B cell (primary cell): ENCODE data around the gene HCFC1. TPM values are rescaled to one million over a fixed set of nuclear protein-coding genes. Genes with fewer than 3 reads are reported as not detected.
A peak's percentile ranks its signal among the peaks of the same experiment; 100 is the strongest.

Experiments
- ATAC-seq: fragments of 200-7000 bp; cut with Tn5 transposase; one replicate; pipeline ENCODE4 v1.10.0; 2021; ENCODE audit warnings: low read depth, mild to moderate bottlenecking, moderate number of reproducible peaks, moderate library complexity
- CTCF ChIA-PET: fragments of 350-600 bp; sonication (Branson Sonifier 250); formaldehyde crosslinking; loops from one replicate; lab custom pipeline; 2021; ENCODE audit warnings: antibody characterized with exemption, inconsistent platforms; lab: Charles Lee
- POLR2A ChIA-PET: fragments of 350-600 bp; sonication (Branson Sonifier 250); formaldehyde crosslinking; loops from one replicate; lab custom pipeline; 2021; ENCODE audit warnings: antibody characterized with exemption; lab: Charles Lee
- DNase-seq: peaks from one replicate; pipeline ENCODE4 v3.0.0; 2013
- H2AFZ ChIP-seq: 2 replicates; pipeline ENCODE4 v1.6.1; 2012; ENCODE audit warnings: mild to moderate bottlenecking, low read depth, low read length; ENCODE audit not compliant: insufficient read depth, poor library complexity, severe bottlenecking
- H3K27ac ChIP-seq, 2 donors: 1 replicate in 1 of 2; 2 replicates in 1 of 2; pipeline ENCODE4 v1.5.1; 2012 to 2013; ENCODE audit warnings: low read length in 2 of 2, mild to moderate bottlenecking in 2 of 2, moderate library complexity in 1 of 2
- H3K27me3 ChIP-seq, 4 experiments: fragments of 200-600 bp in 1 of 4; sonication (generic) in 1 of 4; replicated peaks in 1 of 4; 1 replicate in 2 of 4; 2 replicates in 2 of 4; pipeline versions ENCODE4 v1.6.1 to v1.7.0; 2013 to 2016; ENCODE audit warnings: low read length in 3 of 4, mild to moderate bottlenecking in 2 of 4, mixed read lengths in 1 of 4, moderate library complexity in 1 of 4; ENCODE audit not compliant: insufficient read depth in 4 of 4, control insufficient read depth in 3 of 4; ENCODE audit errors: control extremely low read depth in 1 of 4
- H3K36me3 ChIP-seq, 2 experiments: replicated peaks in 1 of 2; 1 replicate in 1 of 2; 2 replicates in 1 of 2; pipeline versions ENCODE4 v1.6.1 to v1.7.1; 2013; ENCODE audit warnings: low read length in 1 of 2; ENCODE audit not compliant: insufficient read depth in 2 of 2, control insufficient read depth in 1 of 2; ENCODE audit errors: control extremely low read depth in 1 of 2, extremely low read depth in 1 of 2
- H3K4me1 ChIP-seq, 2 donors: fragments of 200-600 bp in 1 of 2; sonication (generic) in 1 of 2; 1 replicate in 1 of 2; 2 replicates in 1 of 2; pipeline versions ENCODE4 v1.5.1 to v1.6.1; 2013 to 2017; ENCODE audit warnings: low read length in 2 of 2; ENCODE audit not compliant: control insufficient read depth in 2 of 2, insufficient read depth in 2 of 2
- H3K4me2 ChIP-seq: replicated peaks from 2 replicates; pipeline ENCODE3; 2012; ENCODE audit warnings: mild to moderate bottlenecking, low read depth, low read length; ENCODE audit not compliant: poor library complexity, severe bottlenecking
- H3K4me3 ChIP-seq, 5 experiments: fragments of 200-600 bp in 1 of 5; sonication (generic) in 1 of 5; 1 replicate in 3 of 5; 2 replicates in 2 of 5; pipeline versions ENCODE4 v1.5.1 to v1.7.0; 2011 to 2016; ENCODE audit warnings: low read length in 4 of 5, mild to moderate bottlenecking in 4 of 5, low read depth in 2 of 5, control low read depth in 1 of 5, moderate library complexity in 1 of 5; ENCODE audit not compliant: insufficient read depth in 1 of 5; ENCODE audit errors: control extremely low read depth in 1 of 5, extremely low read depth in 1 of 5
- H3K79me2 ChIP-seq: fragments of 200-600 bp; sonication (generic); one replicate; pipeline ENCODE4 v1.6.0; 2016; ENCODE audit warnings: low read length; ENCODE audit not compliant: control insufficient read depth, insufficient read depth
- H3K9ac ChIP-seq: fragments of 200-600 bp; sonication (generic); 2 replicates; pipeline ENCODE4 v1.6.1; 2017; ENCODE audit warnings: mild to moderate bottlenecking, low read length, moderate library complexity
- H3K9me3 ChIP-seq, 3 donors: one replicate each; pipeline versions ENCODE4 v1.6.1 to v1.7.1; 2013; ENCODE audit warnings: low read length in 2 of 3; ENCODE audit not compliant: control insufficient read depth in 2 of 3, insufficient read depth in 1 of 3; ENCODE audit errors: control extremely low read depth in 1 of 3
- H4K20me1 ChIP-seq: 2 replicates; pipeline ENCODE4 v1.6.0; 2012; ENCODE audit warnings: mild to moderate bottlenecking, low read length; ENCODE audit not compliant: insufficient read depth, control insufficient read depth, poor library complexity, severe bottlenecking
- H3K27ac Mint-ChIP-seq: one replicate; pipeline ENCODE4 v1.8.0; 2021; ENCODE audit warnings: mixed read lengths
- H3K27me3 Mint-ChIP-seq: one replicate; pipeline ENCODE4 v1.8.0; 2021; ENCODE audit warnings: mixed read lengths
- H3K4me1 Mint-ChIP-seq: one replicate; pipeline ENCODE4 v1.8.0; 2021; ENCODE audit warnings: mixed read lengths
- H3K4me3 Mint-ChIP-seq: one replicate; pipeline ENCODE4 v1.8.0; 2021; ENCODE audit warnings: mixed read lengths
- H3K9me3 Mint-ChIP-seq: one replicate; pipeline ENCODE4 v1.8.0; 2022; ENCODE audit warnings: mixed read lengths; ENCODE audit not compliant: insufficient read depth
- EZH2 ChIP-seq: IDR thresholded peaks from 2 replicates; pipeline ENCODE4 v1.6.1; 2012; ENCODE audit warnings: borderline replicate concordance, low read depth, mild to moderate bottlenecking, moderate library complexity, low read length; ENCODE audit not compliant: insufficient read depth, poor library complexity, severe bottlenecking
- WGBS: methylation state at CpG from one replicate; pipeline ENCODE4 v1.1.5; 2013; ENCODE audit warnings: missing lambda C conversion rate; ENCODE audit not compliant: insufficient coverage; 5-methylcytosine and 5-hydroxymethylcytosine counted together
- intact Hi-C: fragments of 100-400 bp; cut with micrococcal nuclease; formaldehyde crosslinking; loops from one replicate; pipeline ENCODE4 v1.10.0; 2022
- polyA plus RNA-seq: library from polyadenylated mRNA; depleted of rRNA; stranded (reverse); fragments of >200 nt; gene quantifications from 2 replicates; pipeline ENCODE4 v1.2.3, GENCODE V29; 2012
- total RNA-seq, 2 donors: library from RNA; stranded (reverse); fragments of 120-200 nt in 1 of 2; gene quantifications; 1 replicate in 1 of 2; 2 replicates in 1 of 2; pipeline versions ENCODE4 v1.2.3 to v1.2.4, GENCODE V29; 2013 to 2022
- TF ChIP-seq, protein P1 (sequence below): fragments of 200-600 bp; IDR thresholded peaks from one replicate; pipeline ENCODE4 v1.8.0; 2022; ENCODE audit warnings: antibody characterized with exemption, mild to moderate bottlenecking

The HCFC1 gene
- total and polyA plus RNA-seq, 2 donors (not counting 1 experiment from before 2014, with no cell fraction given), result 32.1 to 57.7 TPM

DNA sequence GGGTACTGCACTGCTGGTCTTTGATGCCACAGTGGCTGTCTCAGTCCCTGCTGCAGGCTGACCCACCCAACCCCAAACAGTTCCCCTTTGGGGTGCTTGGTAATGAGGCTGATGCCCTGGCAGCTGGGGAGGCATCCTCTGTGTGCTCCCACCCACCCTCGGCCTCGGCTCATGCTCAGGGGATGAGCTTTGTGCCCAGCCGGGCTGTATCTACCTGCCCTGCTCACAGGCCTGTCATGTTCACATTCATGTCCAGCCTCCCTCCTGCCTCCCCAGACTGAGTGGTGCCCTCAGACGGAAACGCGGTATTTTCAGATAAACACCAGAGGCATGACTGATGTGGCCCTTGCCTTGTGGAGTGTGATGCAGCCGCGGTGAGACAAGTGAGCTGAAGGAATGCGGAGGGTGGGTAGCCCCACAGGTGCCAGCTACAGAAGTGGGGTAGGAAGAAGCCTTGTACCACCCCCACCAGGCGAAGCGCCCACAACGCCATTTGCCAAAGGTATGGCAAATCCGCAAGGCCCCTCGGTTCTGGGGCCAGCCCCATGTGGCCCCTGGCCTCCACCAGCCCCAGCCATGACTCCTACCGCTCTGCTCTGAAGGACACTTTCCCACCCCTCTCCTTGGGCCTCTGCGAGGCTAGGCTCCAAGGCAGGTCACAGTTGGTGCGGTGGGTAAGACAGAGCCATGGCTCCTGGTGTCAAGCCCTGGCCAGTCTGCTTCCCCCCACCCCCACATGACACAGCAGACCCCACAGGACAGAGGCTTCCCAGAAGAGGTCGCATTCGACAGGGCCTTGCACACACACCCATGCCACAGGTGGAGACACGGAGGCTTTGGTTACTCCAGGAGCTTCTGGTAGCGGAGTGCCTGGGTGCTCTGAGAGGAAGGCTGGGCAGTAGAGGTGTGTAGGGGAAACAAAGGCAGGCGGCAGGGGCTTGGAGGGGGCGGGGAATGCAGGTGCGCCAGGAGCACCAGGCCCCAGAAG, 25.4 kb downstream of the HCFC1 start:
- no peak overlapping the region for H3K4me2 ChIP-seq
- H3K4me1 ChIP-seq, result peaks cover 12 to 45% of the 10 kb centered on the region in 2 donors
- no peaks in the 10 kb centered on the region for H3K9me3 ChIP-seq
- intact Hi-C loops, result no loop called here
- H3K27ac ChIP-seq, result no peak overlapping the region
- ATAC-seq (no peak), DNase-seq (no peak)
- H3K36me3 ChIP-seq, result peaks cover 0 to 23% of the 10 kb centered on the region in 2 experiments
- Mint-ChIP-seq H3K9me3 (no peaks in the 10 kb centered on the region), H3K4me3 (no peak overlapping the region), H3K27me3 (no peaks in the 10 kb centered on the region), H3K4me1 (peaks cover 17% of the 10 kb centered on the region), H3K27ac (peak overlapping the region; percentile 26)
- no peak overlapping the region for H3K9ac ChIP-seq
- no peaks in the 10 kb centered on the region for H3K27me3 ChIP-seq
- H2AFZ ChIP-seq, result no peak overlapping the region
- peaks cover 14% of the 10 kb centered on the region for H3K79me2 ChIP-seq
- WGBS, result 98% methylated on average over 6 of the region's 24 CpGs
- H3K4me3 ChIP-seq, result no peak overlapping the region
- TF ChIP-seq, protein P1, sequence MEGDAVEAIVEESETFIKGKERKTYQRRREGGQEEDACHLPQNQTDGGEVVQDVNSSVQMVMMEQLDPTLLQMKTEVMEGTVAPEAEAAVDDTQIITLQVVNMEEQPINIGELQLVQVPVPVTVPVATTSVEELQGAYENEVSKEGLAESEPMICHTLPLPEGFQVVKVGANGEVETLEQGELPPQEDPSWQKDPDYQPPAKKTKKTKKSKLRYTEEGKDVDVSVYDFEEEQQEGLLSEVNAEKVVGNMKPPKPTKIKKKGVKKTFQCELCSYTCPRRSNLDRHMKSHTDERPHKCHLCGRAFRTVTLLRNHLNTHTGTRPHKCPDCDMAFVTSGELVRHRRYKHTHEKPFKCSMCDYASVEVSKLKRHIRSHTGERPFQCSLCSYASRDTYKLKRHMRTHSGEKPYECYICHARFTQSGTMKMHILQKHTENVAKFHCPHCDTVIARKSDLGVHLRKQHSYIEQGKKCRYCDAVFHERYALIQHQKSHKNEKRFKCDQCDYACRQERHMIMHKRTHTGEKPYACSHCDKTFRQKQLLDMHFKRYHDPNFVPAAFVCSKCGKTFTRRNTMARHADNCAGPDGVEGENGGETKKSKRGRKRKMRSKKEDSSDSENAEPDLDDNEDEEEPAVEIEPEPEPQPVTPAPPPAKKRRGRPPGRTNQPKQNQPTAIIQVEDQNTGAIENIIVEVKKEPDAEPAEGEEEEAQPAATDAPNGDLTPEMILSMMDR, result no peak
- TF ChIP-seq EZH2, result no peak
- ChIA-PET POLR2A (interaction anchor here (1.0 to 5.8 kb wide), 2 partner anchors 20 to 25 kb away, joined by 4 to 58 read pairs; partner anchors contain the start of gene ARHGAP4), CTCF (interaction anchor here (0.7 to 15.4 kb wide), 14 partner anchors 10 to 1003 kb away, joined by 3 to 325 read pairs (median 4); partner anchors contain the start of genes ARHGAP4, IDH3G, NAA10 and PLXNB3)
- H4K20me1 ChIP-seq, result no peaks in the 10 kb centered on the region
